GM19240 (cell line): ENCODE data around the gene UPF3B.
"Not testable (repeated sequence)": the region's sequence is repeated elsewhere in the genome, so short reads cannot be mapped to it uniquely, and the experiment has no call there.

Source experiments
- DNase-seq: peaks from one replicate; pipeline ENCODE4 v3.0.0; 2011; ENCODE audit warnings: low spot score; ENCODE audit not compliant: insufficient read length

Gene UPF3B

DNA sequence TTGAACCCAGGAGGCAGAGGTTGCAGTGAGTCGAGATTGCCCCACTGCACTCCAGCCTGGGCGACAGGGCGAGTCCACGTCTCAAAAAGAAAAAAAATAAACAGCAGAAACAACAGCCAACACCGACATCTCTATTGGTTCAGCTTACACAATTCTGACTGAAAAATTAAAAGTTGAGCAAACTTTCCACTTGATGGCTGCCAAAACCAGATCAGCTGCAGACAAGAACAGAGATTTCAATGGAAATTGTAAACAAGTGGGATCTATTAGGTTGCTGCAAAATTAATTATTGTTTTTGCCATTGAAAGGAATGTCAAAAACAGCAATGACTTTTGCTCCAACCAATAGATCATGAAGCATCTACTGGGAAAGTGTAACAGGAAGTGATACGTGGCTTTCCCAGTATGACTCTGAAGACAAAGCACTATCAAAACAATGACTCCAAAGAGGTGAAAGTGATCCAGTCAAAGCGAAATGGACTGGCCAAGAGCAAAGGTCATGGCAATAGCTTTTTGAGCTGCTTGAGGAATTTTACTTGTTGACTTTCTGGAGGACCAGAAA, 26.3 kb downstream of the UPF3B start:
- DNase-seq: no peak

- not testable (repeated sequence) for DNase-seq
Measured at GRCh38 chrX:119824221-119824620, 28.5 kb downstream of the UPF3B start.

DNA sequence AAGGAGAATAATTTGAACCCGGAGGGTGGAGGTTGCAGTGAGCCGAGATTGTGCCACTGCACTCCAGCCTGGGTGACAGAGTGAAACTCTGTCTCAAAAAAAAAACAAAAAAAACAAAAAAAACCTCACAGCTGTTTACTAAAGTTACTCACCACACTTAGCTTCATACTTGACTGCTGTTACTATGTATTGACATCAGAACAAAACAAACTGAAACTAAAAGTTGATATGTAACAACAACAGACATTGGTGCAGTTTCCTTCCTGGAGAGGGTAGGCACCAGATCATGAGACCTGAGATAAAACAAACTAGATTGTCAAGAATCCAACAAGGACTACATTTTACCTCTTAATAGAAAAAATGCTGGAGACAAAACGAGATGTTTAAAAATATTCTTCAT, 31.1 kb downstream of the UPF3B start:
- peak; percentile 28 for DNase-seq

- no peak for DNase-seq
Measured at GRCh38 chrX:119817130-119817690, 35.6 kb downstream of the UPF3B start.

DNA sequence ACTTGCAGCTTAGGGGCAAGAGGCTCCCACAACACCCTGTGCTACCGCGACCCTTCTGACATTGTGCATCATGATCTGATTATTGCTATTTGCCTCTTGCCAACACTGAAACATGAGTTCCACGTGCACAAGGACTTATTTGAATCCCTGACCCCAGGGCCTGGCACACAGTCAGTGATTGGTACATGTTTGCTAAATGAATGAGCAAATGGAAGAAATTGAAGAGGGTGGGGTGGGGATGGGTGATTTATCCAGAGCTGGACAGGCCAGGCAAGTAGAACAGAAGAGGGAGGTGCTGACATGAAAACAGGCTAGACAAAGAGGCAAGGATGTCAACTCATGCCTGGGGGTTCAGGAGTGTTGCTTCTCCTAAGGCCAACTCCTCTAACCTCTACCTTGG, 36.5 kb downstream of the UPF3B start:
- no peak for DNase-seq

DNA sequence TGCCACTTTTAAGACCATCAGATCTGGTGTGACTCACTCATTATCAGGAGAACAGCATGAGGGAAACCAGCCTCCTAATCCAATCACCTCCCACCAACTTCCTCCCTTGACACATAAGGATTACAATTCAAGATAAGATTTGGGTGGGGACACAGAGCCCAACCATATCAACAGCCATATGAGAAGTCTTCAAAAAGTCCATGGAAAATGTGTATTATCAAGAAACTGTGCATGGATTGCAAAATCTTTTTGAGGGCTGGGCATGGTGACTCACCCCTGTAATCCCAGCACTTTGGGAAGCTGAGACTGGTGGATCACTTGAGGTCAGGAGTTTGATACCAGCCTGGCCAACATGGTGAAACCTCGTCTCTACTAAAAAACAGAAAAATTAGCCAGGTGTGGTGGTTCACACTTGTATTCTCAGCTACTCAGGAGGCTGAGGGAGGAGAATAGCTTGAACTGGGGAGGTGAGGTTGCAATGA, 43.5 kb downstream of the UPF3B start:
- DNase-seq: no peak

DNA sequence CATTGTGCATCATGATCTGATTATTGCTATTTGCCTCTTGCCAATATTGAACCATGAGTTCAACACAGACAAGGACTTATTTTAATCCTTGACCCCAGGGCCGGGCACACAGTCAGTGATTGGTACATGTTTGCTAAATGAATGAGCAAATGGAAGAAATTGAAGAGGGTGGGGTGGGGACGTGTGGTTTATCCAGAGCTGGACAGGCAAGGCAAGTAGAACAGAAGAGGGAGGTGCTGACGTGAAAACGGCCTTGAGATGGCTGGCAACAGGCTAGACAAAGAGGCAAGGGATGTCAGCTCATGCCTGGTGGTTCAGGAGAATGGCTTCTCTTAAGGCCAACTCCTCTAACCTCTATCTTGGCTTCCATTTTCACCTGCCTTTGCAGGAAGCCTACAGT, 44.3 kb downstream of the UPF3B start:
- not testable (repeated sequence) for DNase-seq

GRCh38 chrX:119802546-119802945, 50.2 kb downstream of the UPF3B start:
- DNase-seq: no peak

DNA sequence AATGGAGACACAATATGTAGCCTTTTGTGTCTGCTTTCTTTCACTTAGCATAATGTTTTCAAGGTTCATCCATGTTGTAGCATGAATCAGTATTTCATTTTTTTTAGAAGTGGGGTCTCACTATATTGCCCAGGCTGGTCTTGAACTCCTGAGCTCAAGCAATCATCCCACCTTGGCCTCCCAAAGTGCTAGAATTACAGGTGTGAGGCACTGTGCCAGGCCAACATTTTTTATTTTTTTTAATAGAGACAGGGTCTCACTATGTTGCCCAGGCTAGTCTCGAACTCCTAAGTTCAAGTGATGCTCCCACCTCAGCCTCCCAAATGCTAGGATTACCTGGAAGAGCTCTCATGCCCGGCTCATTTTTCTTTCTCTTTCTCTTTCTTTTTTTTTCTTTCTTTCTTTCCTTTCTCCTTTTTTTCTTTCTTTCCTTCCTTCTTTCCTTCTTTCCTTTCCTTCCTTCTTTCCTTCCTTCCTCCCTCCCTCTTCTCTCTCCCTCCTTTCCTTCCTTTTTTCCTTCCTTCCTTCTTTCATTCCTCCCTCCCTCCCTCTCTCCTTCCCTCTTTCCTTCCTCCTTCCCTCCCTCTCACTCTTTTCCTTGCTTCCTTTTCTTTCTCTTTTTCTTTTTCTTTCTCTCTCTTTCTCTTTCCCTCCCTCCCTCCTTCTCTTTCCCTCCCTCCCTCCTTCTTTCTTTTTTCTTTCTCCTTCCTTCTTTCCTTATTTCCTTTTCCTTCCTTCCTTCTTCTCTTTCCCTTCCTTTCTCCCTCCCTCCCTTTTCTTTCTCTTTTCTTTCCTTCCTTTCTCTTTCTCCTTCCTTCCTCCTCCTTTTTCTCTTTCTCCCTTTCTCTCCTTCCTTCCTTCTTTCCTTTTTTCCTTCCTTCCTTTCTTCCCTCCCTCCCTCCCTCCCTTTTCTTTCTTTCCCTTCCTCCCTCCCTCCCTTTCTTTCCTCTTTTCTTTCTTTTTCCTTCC, 51.2 kb downstream of the UPF3B start:
- no peak for DNase-seq

- DNase-seq: peak; percentile 19
Measured at GRCh38 chrX:119791437-119792231, 61.1 kb downstream of the UPF3B start, which contains the start of gene RPL39. TSS of gene RPL39 (minus strand) at chrX:119791630. CDS start at chrX:119791576, 54 bp downstream.

DNA sequence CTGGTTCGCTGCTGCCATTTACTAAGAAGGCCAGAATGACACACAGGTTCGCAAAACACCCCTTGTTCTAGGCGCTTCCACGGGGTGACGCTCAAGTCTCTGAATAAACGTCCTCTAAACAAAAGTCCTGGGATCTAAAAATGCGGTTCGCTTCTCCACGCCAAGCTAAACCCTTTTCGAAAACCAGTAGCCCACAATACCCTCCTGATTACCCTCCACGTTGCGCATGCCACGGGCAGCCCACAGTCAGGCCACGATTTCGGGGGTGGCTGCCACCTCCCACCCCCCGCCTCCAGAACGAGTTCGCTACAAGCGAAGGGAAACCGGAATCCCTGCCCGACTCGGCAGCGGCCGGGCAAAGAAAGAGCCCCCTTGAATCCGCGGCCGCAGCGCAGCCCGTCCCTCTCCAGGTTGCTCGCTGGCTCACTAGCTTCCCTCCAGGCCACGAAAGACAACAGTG, 61.8 kb downstream of the UPF3B start:
- DNase-seq: no peak

- no peak for DNase-seq
Measured at GRCh38 chrX:119784747-119785446, 67.9 kb downstream of the UPF3B start.
